HepG2 (cell line): ENCODE data around the gene VASN. TPM values are rescaled to one million over a fixed set of nuclear protein-coding genes. Genes with fewer than 3 reads are reported as not detected.
A peak's percentile ranks its signal among the peaks of the same experiment; 100 is the strongest.

Source experiments
- ATAC-seq: fragments of 200-7000 bp; cut with Tn5 transposase; 3 replicates; pipeline ENCODE4 v1.9.1; 2020; ENCODE audit warnings: mild to moderate bottlenecking, moderate library complexity
- BruUV-seq: library from RNA; stranded (reverse); fragments of 400-500 nt; replicated peaks from 2 replicates; lab custom pipeline; 2021; lab: Mats Ljungman, UMichigan
- CTCF ChIA-PET: fragments of 300-600 bp; formaldehyde crosslinking; extraction: SDS; loops from one replicate; lab custom pipeline; 2021; ENCODE audit warnings: low total read pairs, inconsistent platforms, low intra/inter-chr PET ratio; lab: Yijun Ruan, JAX
- POLR2A ChIA-PET: fragments of 350-600 bp; sonication (Branson Sonifier 250); formaldehyde crosslinking; loops from one replicate; lab custom pipeline; 2020; ENCODE audit warnings: antibody characterized with exemption, inconsistent platforms; lab: Yijun Ruan, JAX
- DNase-seq: peaks from one replicate; pipeline ENCODE4 v3.0.0-alpha.2; 2015; ENCODE audit warnings: low spot score
- FAIRE-seq: peaks from 3 replicates; lab custom pipeline; 2011; peaks lifted over from hg19 to GRCh38; lab: Jason Lieb, UNC
- H2AFZ ChIP-seq: one replicate; pipeline ENCODE4 v1.6.1; 2011; ENCODE audit warnings: low read length, inconsistent platforms
- H3K27ac ChIP-seq: fragments of 300-600 bp; 3 replicates; pipeline ENCODE4 v1.8.0; 2011; ENCODE audit warnings: mixed run types, mild to moderate bottlenecking, mixed read lengths, low read length, inconsistent platforms; ENCODE audit not compliant: insufficient read depth; ENCODE audit errors: extremely low read length
- H3K27me3 ChIP-seq, 2 experiments: fragments of 200-600 bp in 1 of 2; 2 replicates in 1 of 2; 3 replicates in 1 of 2; pipeline versions ENCODE4 v1.6.0 to v1.8.0; 2011; ENCODE audit warnings: low read length in 2 of 2, mild to moderate bottlenecking in 2 of 2, moderate library complexity in 2 of 2, inconsistent platforms in 1 of 2; ENCODE audit not compliant: insufficient read depth in 2 of 2, control insufficient read depth in 1 of 2
- H3K36me3 ChIP-seq, 2 experiments: fragments of 200-600 bp in 1 of 2; replicated peaks in 1 of 2; 2 replicates in 1 of 2; 3 replicates in 1 of 2; pipeline versions ENCODE4 v1.5.1 to v1.8.0; 2011; ENCODE audit warnings: low read length in 2 of 2, inconsistent platforms in 1 of 2; ENCODE audit not compliant: insufficient read depth in 2 of 2, control insufficient read depth in 1 of 2
- H3K4me1 ChIP-seq: 2 replicates; pipeline ENCODE4 v1.5.1; 2012; ENCODE audit warnings: low read length, inconsistent platforms; ENCODE audit not compliant: insufficient read depth
- H3K4me2 ChIP-seq: 2 replicates; pipeline ENCODE4 v1.6.0; 2011; ENCODE audit warnings: low read depth, low read length, inconsistent platforms
- H3K4me3 ChIP-seq, 3 experiments: fragments of 200-600 bp in 1 of 3; sonication (generic), shearing (Covaris generic) in 1 of 3; replicated peaks in 1 of 3; 2 replicates each; pipeline ENCODE4 v1.5.1; 2011 to 2016; ENCODE audit warnings: low read length in 3 of 3, inconsistent platforms in 2 of 3, low read depth in 2 of 3, mild to moderate bottlenecking in 2 of 3, control low read depth in 1 of 3, mixed read lengths in 1 of 3; ENCODE audit not compliant: insufficient read depth in 1 of 3
- H3K79me2 ChIP-seq: one replicate; pipeline ENCODE4 v1.6.1; 2011; ENCODE audit warnings: low read length, inconsistent platforms; ENCODE audit not compliant: insufficient read depth
- H3K9ac ChIP-seq: 2 replicates; pipeline ENCODE4 v1.6.0; 2011; ENCODE audit warnings: mild to moderate bottlenecking, low read depth, low read length, inconsistent platforms; ENCODE audit not compliant: insufficient read depth
- H3K9me3 ChIP-seq: 2 replicates; pipeline ENCODE4 v1.5.1; 2012; ENCODE audit warnings: mild to moderate bottlenecking, low read length
- H4K20me1 ChIP-seq: 2 replicates; pipeline ENCODE4 v1.6.0; 2011; ENCODE audit warnings: inconsistent platforms, mild to moderate bottlenecking, low read length, moderate library complexity; ENCODE audit not compliant: insufficient read depth
- AGO2 ChIP-seq: fragments of 200-400 bp; formaldehyde crosslinking; optimal IDR thresholded peaks from 2 replicates; pipeline ENCODE3; 2017; ENCODE audit warnings: mild to moderate bottlenecking, low read depth, low read length, moderate library complexity
- FOXM1 ChIP-seq: sonication (generic); formaldehyde crosslinking; IDR thresholded peaks from 2 replicates; pipeline ENCODE4 v1.5.0; 2020; ENCODE audit warnings: missing genetic modification reagents
- MAFF ChIP-seq: IDR thresholded peaks from 2 replicates; pipeline ENCODE4 v1.6.1; 2011; ENCODE audit warnings: low read depth, low read length, improper control_type of control experiment
- MAFK ChIP-seq, 2 experiments: IDR thresholded peaks in 1 of 2; conservative IDR thresholded peaks in 1 of 2; 2 replicates each; pipeline ENCODE4 v1.6.1; 2011; ENCODE audit warnings: improper control_type of control experiment in 2 of 2, low read length in 2 of 2
- XRCC5 ChIP-seq: fragments of 200-400 bp; formaldehyde crosslinking; optimal IDR thresholded peaks from 2 replicates; pipeline ENCODE3; 2017; ENCODE audit warnings: mild to moderate bottlenecking, low read length
- ZMAT5 ChIP-seq: sonication (generic); formaldehyde crosslinking; IDR thresholded peaks from 2 replicates; pipeline ENCODE4 v1.5.0; 2020; ENCODE audit warnings: mild to moderate bottlenecking, low read depth, missing genetic modification reagents, borderline replicate concordance
- ZNF629 ChIP-seq: sonication (generic); formaldehyde crosslinking; conservative IDR thresholded peaks from 2 replicates; pipeline ENCODE4 v1.5.0; 2020; ENCODE audit warnings: missing genetic modification reagents
- ZNF687 ChIP-seq: sonication (generic); formaldehyde crosslinking; IDR thresholded peaks from 2 replicates; pipeline ENCODE4 v1.5.1; 2020; ENCODE audit warnings: mild to moderate bottlenecking, missing genetic modification reagents, moderate library complexity
- ZNF768 ChIP-seq: sonication (generic); formaldehyde crosslinking; IDR thresholded peaks from 2 replicates; pipeline ENCODE4 v1.4.0; 2020; ENCODE audit warnings: missing genetic modification reagents
- ZNF792 ChIP-seq: IDR thresholded peaks from 2 replicates; pipeline ENCODE4 v1.6.1; 2016
- WGBS: methylation state at CpG from one replicate; pipeline ENCODE4 v1.1.6; 2017; ENCODE audit warnings: low lambda C conversion rate; 5-methylcytosine and 5-hydroxymethylcytosine counted together
- in situ Hi-C: cut with HindIII; loops from 2 replicates; pipeline ENCODE4 v1.10.0; 2017; ENCODE audit warnings: low pct_unique_long_range_greater_than_20kb; ENCODE audit not compliant: extremely low pct_ligation_motif_present
- intact Hi-C: fragments of 100-400 bp; cut with micrococcal nuclease; formaldehyde crosslinking; loops from one replicate; pipeline ENCODE4 v1.10.0; 2022; ENCODE audit not compliant: unreplicated experiment
- polyA plus RNA-seq, 8 experiments: library from polyadenylated mRNA; depleted of rRNA in 3 of 8; stranded (reverse) in 7 of 8; unstranded in 1 of 8; fragments of >200 nt; fragmentation: Illumina TruSeq in 4 of 8; extraction: Trizol in 4 of 8; gene quantifications; 2 replicates each; pipeline versions ENCODE4 v1.2.1 to v1.2.3, GENCODE V29; 2011 to 2016; ENCODE audit warnings: low read depth in 4 of 8, missing spikeins in 1 of 8, mixed read lengths in 1 of 8; ENCODE audit not compliant: insufficient read depth in 1 of 8
- total RNA-seq, 5 experiments: library from RNA; depleted of rRNA; stranded (reverse); fragments of >200 nt; fragmentation: Illumina TruSeq; extraction: Trizol; gene quantifications; 2 replicates each; pipeline ENCODE4 v1.2.3, GENCODE V29; 2016; ENCODE audit warnings: low read depth in 1 of 5

The VASN gene
- total and polyA plus RNA-seq, 2 of the 13 experiments (the other 11 are each of a cell fraction or from before 2014, with no cell fraction given): 8.4 to 18.2 TPM

GRCh38 chr16:4408323-4408690, 36.7 kb downstream of the VASN start (continued):
- no peak for TF ChIP-seq ZMAT5 (CRISPR knock-in tag)

GRCh38 chr16:4409081-4409932, 37.7 kb downstream of the VASN start:
- H3K4me3 ChIP-seq: no peak overlapping the region
- H3K79me2 ChIP-seq: peaks cover 2% of the 10 kb centered on the region
- no peak for DNase-seq
- ChIA-PET CTCF (no interaction called here), POLR2A (no interaction called here)
- H3K4me2 ChIP-seq: no peak overlapping the region
- H3K9me3 ChIP-seq: no peaks in the 10 kb centered on the region
- in situ Hi-C loops (no loop called here), intact Hi-C loops (no loop called here)
- no TSS peak for BruUV-seq
- 98% methylated on average over 5 of the region's 19 CpGs for WGBS
- TF ChIP-seq MAFF (peak; percentile 23; the same call in 1 of the 2 replicates), ZNF629 (CRISPR knock-in tag) (no peak), AGO2 (peak; percentile 39), FOXM1 (CRISPR knock-in tag) (no peak), ZNF792 (CRISPR knock-in tag) (no peak), MAFK (conservative IDR thresholded peaks at IDR 0.05 in 1 of 2, IDR thresholded peaks at IDR 0.05 in 1 of 2; ENCODE audit: low read length in 2 of 2) (peak; percentile 29 to 37; a peak in 2 of 4 replicates), ZNF687 (CRISPR knock-in tag) (peak; percentile 11; the same call in 1 of the 2 replicates), XRCC5 (no peak), ZNF768 (CRISPR knock-in tag) (peak; percentile 44; the same call in 1 of the 2 replicates)
- no peak for ATAC-seq
- H3K27me3 ChIP-seq: no peaks in the 10 kb centered on the region
- H2AFZ ChIP-seq: no peak overlapping the region
- H3K9ac ChIP-seq: no peak overlapping the region
- no peak for FAIRE-seq
- no peaks in the 10 kb centered on the region for H4K20me1 ChIP-seq
- no peak overlapping the region for H3K27ac ChIP-seq
- peaks cover 5 to 27% of the 10 kb centered on the region in 2 experiments; a peak in 4 of 5 replicates for H3K36me3 ChIP-seq
- H3K4me1 ChIP-seq: peaks cover 2% of the 10 kb centered on the region
